Mesangial cell (primary cell): Measurements from ENCODE around the gene NTN3. TPM values are rescaled to one million over a fixed set of nuclear protein-coding genes. Genes with fewer than 3 reads are reported as not detected.

Experiments used
- total RNA-seq: library from RNA; depleted of rRNA; stranded (reverse); fragments of >200 nt; gene quantifications from 2 replicates; pipeline ENCODE4 v1.2.3, GENCODE V29; 2015

The NTN3 gene
- total RNA-seq: 0.16 and 3.4 TPM in 2 replicates

GRCh38 chr16:2471016-2471652, at the start of gene NTN3:
NTN3 (plus strand) TSS chr16:2471297; CDS start chr16:2471702, 405 bp downstream.

GRCh38 chr16:2429034-2429770, 41.9 kb upstream of the NTN3 start, which contains the start of gene CCNF:
CCNF (plus strand) TSS chr16:2429447; CDS start chr16:2429482, 35 bp downstream.

GRCh38 chr16:2459647-2460390, 11.3 kb upstream of the NTN3 start, which contains the start of gene TEDC2:
TEDC2 (plus strand) TSS chr16:2460109; CDS start chr16:2460145, 36 bp downstream.

GRCh38 chr16:2474877-2475412, 3.8 kb downstream of the NTN3 start, which contains the start of gene TBC1D24:
TBC1D24 (plus strand) TSS chr16:2475127; CDS start chr16:2496149, 21,022 bp downstream.

GRCh38 chr16:2513405-2514332, 42.6 kb downstream of the NTN3 start, which contains the start of gene ATP6V0C:
ATP6V0C (plus strand) TSS chr16:2513952; CDS start chr16:2514104, 152 bp downstream.

GRCh38 chr16:2520097-2520783, 49.1 kb downstream of the NTN3 start, which contains the start of gene AMDHD2:
AMDHD2 (plus strand) TSS chr16:2520371; CDS start chr16:2520459, 88 bp downstream.

Other genes starting within 250 kb of the NTN3 start
- gene E4F1, start 247.7 kb upstream of the NTN3 start, total RNA-seq: 28.2 and 34.0 TPM in 2 replicates
- gene DNASE1L2, start 234.9 kb upstream of the NTN3 start, total RNA-seq: 0.51 TPM in 1 of 2 replicates, not detected in the other
- 53.1 and 107 TPM in 2 replicates for gene ECI1, start 219.7 kb upstream of the NTN3 start, total RNA-seq
- 152 and 250 TPM in 2 replicates for gene RNPS1, start 203.2 kb upstream of the NTN3 start, total RNA-seq
- gene ABCA3, start 130.6 kb upstream of the NTN3 start, total RNA-seq: 7.8 and 33.0 TPM in 2 replicates
- gene CCNF, start 41.9 kb upstream of the NTN3 start, total RNA-seq: 6.6 and 63.1 TPM in 2 replicates
- 5.3 and 39.9 TPM in 2 replicates for gene TEDC2, start 11.2 kb upstream of the NTN3 start, total RNA-seq
- gene TBC1D24, start 3.8 kb downstream of the NTN3 start, total RNA-seq: 9.8 and 10.5 TPM in 2 replicates
- gene ATP6V0C, start 42.7 kb downstream of the NTN3 start, total RNA-seq: 61.9 and 90.8 TPM in 2 replicates
- gene AMDHD2, start 49.1 kb downstream of the NTN3 start, total RNA-seq: 45.9 and 46.0 TPM in 2 replicates
- not detected in 2 replicates for gene CEMP1, start 60.1 kb downstream of the NTN3 start, total RNA-seq
- 16.6 and 18.9 TPM in 2 replicates for gene PDPK1, start 66.7 kb downstream of the NTN3 start, total RNA-seq
- gene KCTD5, start 211.2 kb downstream of the NTN3 start, total RNA-seq: 86.3 and 87.8 TPM in 2 replicates
- 1.3 and 2.0 TPM in 2 replicates for gene PRSS27, start 248.9 kb downstream of the NTN3 start, total RNA-seq